ENCODE data around the gene PPIF. TPM values are rescaled to one million over a fixed set of nuclear protein-coding genes. Genes with fewer than 3 reads are reported as not detected.

PPIF gene
- total RNA-seq, 2 experiments from 2014 or later: 94.1 to 95.6 TPM

Other genes with a start within 250 kb of the PPIF start
- gene ZCCHC24, start 98.2 kb downstream of the PPIF start, total RNA-seq: under 1 TPM; 0.52 to 0.69 TPM
- 1 to 10 TPM; 2.6 to 3.5 TPM for gene EIF5AL1, start 165.1 kb downstream of the PPIF start, total RNA-seq
- not detected for gene SFTPA2, start 212.9 kb downstream of the PPIF start, total RNA-seq

Measured in activated naive CD4-positive, alpha-beta T cell treated with anti-CD3 and anti-CD28 coated beads for 36 hours (primary cell).